Measurements from ENCODE around the gene FZD10. TPM values are rescaled to one million over a fixed set of nuclear protein-coding genes. Genes with fewer than 3 reads are reported as not detected.

Gene FZD10
- total and polyA plus RNA-seq, 4 donors = 0.72 to 1.7 (median 0.99) TPM

GRCh38 chr12:130137040-130138018, 24.9 kb upstream of the FZD10 start:
- Histone ChIP-seq H3K27ac (ENCODE audit: low read depth in 1 of 2, low read length in 2 of 2) (no peak overlapping the region), H3K4me1 (ENCODE audit: control insufficient read depth in 1 of 2, insufficient read depth in 2 of 2, low read length in 2 of 2) (no peaks in the 10 kb centered on the region), H3K4me3 (ENCODE audit: low read length in 2 of 2) (no peak overlapping the region), H3K27me3 (ENCODE audit: control insufficient read depth in 1 of 2, insufficient read depth in 2 of 2, low read length in 1 of 2) (peaks cover 0 to 1% of the 10 kb centered on the region in 2 donors), H3K36me3 (ENCODE audit: control insufficient read depth in 1 of 2, insufficient read depth in 2 of 2, low read length in 1 of 2) (no peaks in the 10 kb centered on the region), H3K9me3 (ENCODE audit: control insufficient read depth, low read length) (no peaks in the 10 kb centered on the region)
- WGBS, 2 donors = 54 to 55% methylated on average over 26 of the region's 26 CpGs
- DNase-seq (no peak), ATAC-seq (ENCODE audit: low FRiP score) (no peak)
- intact Hi-C loops (cut with DNase I) = no loop called here

GRCh38 chr12:130138478-130138877, 23.8 kb upstream of the FZD10 start:
- H3K4me3 ChIP-seq (ENCODE audit: low read length in 2 of 2) = no peak overlapping the region
- H3K27ac ChIP-seq (ENCODE audit: low read depth in 1 of 2, low read length in 2 of 2) = no peak overlapping the region
- no peak for DNase-seq
- no peaks in the 10 kb centered on the region for H3K9me3 ChIP-seq (ENCODE audit: control insufficient read depth, low read length)
- ATAC-seq (ENCODE audit: low FRiP score) = no peak
- H3K4me1 ChIP-seq (ENCODE audit: control insufficient read depth in 1 of 2, insufficient read depth in 2 of 2, low read length in 2 of 2) = no peaks in the 10 kb centered on the region
- intact Hi-C loops (cut with DNase I) = no loop called here
- no peaks in the 10 kb centered on the region for H3K36me3 ChIP-seq (ENCODE audit: control insufficient read depth in 1 of 2, insufficient read depth in 2 of 2, low read length in 1 of 2)
- peaks cover 0 to 1% of the 10 kb centered on the region in 2 donors for H3K27me3 ChIP-seq (ENCODE audit: control insufficient read depth in 1 of 2, insufficient read depth in 2 of 2, low read length in 1 of 2)
- WGBS, 2 donors = 78 to 87% methylated on average over 20 of the region's 20 CpGs

- 76% methylated on average over 25 of the region's 25 CpGs for WGBS, 2 donors
- Histone ChIP-seq H3K27me3 (ENCODE audit: control insufficient read depth in 1 of 2, insufficient read depth in 2 of 2, low read length in 1 of 2) (peaks cover 0 to 1% of the 10 kb centered on the region in 2 donors), H3K36me3 (ENCODE audit: control insufficient read depth in 1 of 2, insufficient read depth in 2 of 2, low read length in 1 of 2) (no peaks in the 10 kb centered on the region), H3K4me1 (ENCODE audit: control insufficient read depth in 1 of 2, insufficient read depth in 2 of 2, low read length in 2 of 2) (no peaks in the 10 kb centered on the region), H3K27ac (ENCODE audit: low read depth in 1 of 2, low read length in 2 of 2) (no peak overlapping the region), H3K9me3 (ENCODE audit: control insufficient read depth, low read length) (no peaks in the 10 kb centered on the region), H3K4me3 (ENCODE audit: low read length in 2 of 2) (no peak overlapping the region)
- intact Hi-C loops (cut with DNase I) = no loop called here
- ATAC-seq (ENCODE audit: low FRiP score) = no peak
- DNase-seq = no peak
Measured at GRCh38 chr12:130139567-130140421, 22.5 kb upstream of the FZD10 start.

DNA sequence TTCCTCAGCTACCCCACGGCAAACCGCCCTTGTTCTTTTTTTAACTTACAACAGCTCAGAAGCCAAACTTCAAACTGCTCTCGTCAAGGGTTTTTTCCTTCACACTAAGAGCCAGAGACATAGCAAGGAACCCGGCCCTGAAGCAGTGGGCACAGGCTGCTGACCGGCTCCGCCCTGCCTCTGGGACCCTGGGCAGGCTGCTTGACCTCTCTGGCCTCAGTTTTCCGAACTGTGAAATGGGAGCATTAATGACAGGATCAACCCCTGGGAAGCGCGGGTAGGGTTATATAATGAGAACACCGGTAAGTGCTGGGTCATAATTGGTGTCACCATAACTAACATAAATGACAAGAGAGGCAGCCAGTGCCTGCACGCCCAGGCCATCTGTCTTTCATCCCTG, 21.2 kb upstream of the FZD10 start:
- ATAC-seq (ENCODE audit: low FRiP score) = no peak
- Histone ChIP-seq H3K9me3 (ENCODE audit: control insufficient read depth, low read length) (no peaks in the 10 kb centered on the region), H3K27me3 (ENCODE audit: control insufficient read depth in 1 of 2, insufficient read depth in 2 of 2, low read length in 1 of 2) (no peaks in the 10 kb centered on the region), H3K4me3 (ENCODE audit: low read length in 2 of 2) (no peak overlapping the region), H3K36me3 (ENCODE audit: control insufficient read depth in 1 of 2, insufficient read depth in 2 of 2, low read length in 1 of 2) (no peaks in the 10 kb centered on the region), H3K4me1 (ENCODE audit: control insufficient read depth in 1 of 2, insufficient read depth in 2 of 2, low read length in 2 of 2) (no peaks in the 10 kb centered on the region), H3K27ac (ENCODE audit: low read depth in 1 of 2, low read length in 2 of 2) (no peak overlapping the region)
- intact Hi-C loops (cut with DNase I) = no loop called here
- DNase-seq = peak in 1 of 2 donors; percentile 25
- WGBS, 2 donors = 74% methylated on average over 11 of the region's 11 CpGs

DNA sequence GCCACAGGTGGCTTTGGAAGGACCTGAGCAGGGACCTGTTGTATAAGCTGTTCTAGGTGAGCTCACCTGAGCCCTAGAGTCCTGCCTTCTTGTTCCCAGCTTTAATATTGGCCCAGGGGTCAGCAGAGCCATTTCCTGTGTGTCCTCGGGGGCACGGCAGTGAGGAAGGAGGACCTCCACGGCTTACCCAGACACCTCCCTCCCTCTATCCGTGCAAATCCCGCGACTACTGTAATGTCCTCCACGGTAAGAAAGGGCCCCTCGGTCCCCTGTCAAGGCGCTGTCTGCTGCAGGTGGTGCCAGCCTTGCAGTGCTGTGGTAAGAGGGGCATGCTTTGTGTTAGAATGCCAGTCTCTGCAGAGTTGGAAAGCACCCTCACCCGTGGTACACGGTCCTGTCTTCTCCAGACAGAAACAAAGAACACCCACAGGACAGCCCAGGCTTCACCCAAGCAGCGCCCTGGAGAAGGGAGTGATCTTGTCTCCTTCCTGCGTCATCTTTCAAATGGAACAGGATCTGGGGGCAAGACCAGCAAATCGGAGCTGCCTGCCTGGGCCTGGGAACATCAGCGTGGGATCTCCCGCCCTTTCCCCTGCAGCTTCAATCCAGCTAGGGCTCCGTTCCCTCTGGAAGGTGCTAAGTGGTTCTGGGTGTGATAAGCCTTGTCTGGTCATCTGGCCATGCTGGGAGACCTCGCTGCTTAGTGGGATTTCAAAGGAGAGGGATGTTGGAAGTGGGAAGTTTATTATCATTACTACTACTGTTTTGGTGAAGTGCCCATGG, 20.2 kb upstream of the FZD10 start:
- no peaks in the 10 kb centered on the region for H3K27me3 ChIP-seq (ENCODE audit: control insufficient read depth in 1 of 2, insufficient read depth in 2 of 2, low read length in 1 of 2)
- WGBS, 2 donors = 71 to 72% methylated on average over 18 of the region's 18 CpGs
- intact Hi-C loops (cut with DNase I) = no loop called here

GRCh38 chr12:130142736-130143135, 19.5 kb upstream of the FZD10 start:
- WGBS, 2 donors = 35 to 40% methylated on average over 14 of the region's 14 CpGs
- no peak for ATAC-seq (ENCODE audit: low FRiP score)
- intact Hi-C loops (cut with DNase I) = no loop called here
- no peaks in the 10 kb centered on the region for H3K27me3 ChIP-seq (ENCODE audit: control insufficient read depth in 1 of 2, insufficient read depth in 2 of 2, low read length in 1 of 2)
- H3K27ac ChIP-seq (ENCODE audit: low read depth in 1 of 2, low read length in 2 of 2) = no peak overlapping the region
- H3K4me1 ChIP-seq (ENCODE audit: control insufficient read depth in 1 of 2, insufficient read depth in 2 of 2, low read length in 2 of 2) = no peaks in the 10 kb centered on the region
- H3K36me3 ChIP-seq (ENCODE audit: control insufficient read depth in 1 of 2, insufficient read depth in 2 of 2, low read length in 1 of 2) = no peaks in the 10 kb centered on the region
- H3K9me3 ChIP-seq (ENCODE audit: control insufficient read depth, low read length) = no peaks in the 10 kb centered on the region
- H3K4me3 ChIP-seq (ENCODE audit: low read length in 2 of 2) = no peak overlapping the region
- peak in 1 of 2 donors; percentile 20 for DNase-seq

More for the DNA sequence above, 20.2 kb upstream of the FZD10 start:
- H3K36me3 ChIP-seq (ENCODE audit: control insufficient read depth in 1 of 2, insufficient read depth in 2 of 2, low read length in 1 of 2) = no peaks in the 10 kb centered on the region
- ATAC-seq (ENCODE audit: low FRiP score) (no peak), DNase-seq (peak in 1 of 2 donors; percentile 40)
- H3K27ac ChIP-seq (ENCODE audit: low read depth in 1 of 2, low read length in 2 of 2) = no peak overlapping the region
- H3K4me3 ChIP-seq (ENCODE audit: low read length in 2 of 2) = no peak overlapping the region
- H3K9me3 ChIP-seq (ENCODE audit: control insufficient read depth, low read length) = no peaks in the 10 kb centered on the region
- no peaks in the 10 kb centered on the region for H3K4me1 ChIP-seq (ENCODE audit: control insufficient read depth in 1 of 2, insufficient read depth in 2 of 2, low read length in 2 of 2)

- Histone ChIP-seq H3K4me3 (ENCODE audit: low read length in 2 of 2) (no peak overlapping the region), H3K4me1 (ENCODE audit: control insufficient read depth in 1 of 2, insufficient read depth in 2 of 2, low read length in 2 of 2) (no peaks in the 10 kb centered on the region), H3K27ac (ENCODE audit: low read depth in 1 of 2, low read length in 2 of 2) (no peak overlapping the region), H3K36me3 (ENCODE audit: control insufficient read depth in 1 of 2, insufficient read depth in 2 of 2, low read length in 1 of 2) (no peaks in the 10 kb centered on the region), H3K27me3 (ENCODE audit: control insufficient read depth in 1 of 2, insufficient read depth in 2 of 2, low read length in 1 of 2) (no peaks in the 10 kb centered on the region), H3K9me3 (ENCODE audit: control insufficient read depth, low read length) (no peaks in the 10 kb centered on the region)
- ATAC-seq (ENCODE audit: low FRiP score) (no peak), DNase-seq (peak in 1 of 2 donors; percentile 23)
- intact Hi-C loops (cut with DNase I) = no loop called here
- 78 to 81% methylated on average over 9 of the region's 9 CpGs for WGBS, 2 donors
Measured at GRCh38 chr12:130143136-130143535, 19.1 kb upstream of the FZD10 start.

- Histone ChIP-seq H3K27ac (ENCODE audit: low read depth in 1 of 2, low read length in 2 of 2) (no peak overlapping the region), H3K9me3 (ENCODE audit: control insufficient read depth, low read length) (no peaks in the 10 kb centered on the region), H3K27me3 (ENCODE audit: control insufficient read depth in 1 of 2, insufficient read depth in 2 of 2, low read length in 1 of 2) (no peaks in the 10 kb centered on the region), H3K4me1 (ENCODE audit: control insufficient read depth in 1 of 2, insufficient read depth in 2 of 2, low read length in 2 of 2) (no peaks in the 10 kb centered on the region), H3K36me3 (ENCODE audit: control insufficient read depth in 1 of 2, insufficient read depth in 2 of 2, low read length in 1 of 2) (no peaks in the 10 kb centered on the region), H3K4me3 (ENCODE audit: low read length in 2 of 2) (no peak overlapping the region)
- peak in 1 of 2 donors; percentile 36 for DNase-seq
- intact Hi-C loops (cut with DNase I) = no loop called here
- WGBS, 2 donors = 90 to 92% methylated on average over 10 of the region's 10 CpGs
- no peak for ATAC-seq (ENCODE audit: low FRiP score)
Measured at GRCh38 chr12:130144256-130144655, 18.0 kb upstream of the FZD10 start.

All from aorta (tissue), 5 donors.